Activated CD8-positive, alpha-beta memory T cell treated with anti-CD3 and anti-CD28 coated beads for 24 hours (primary cell): Measurements from ENCODE around the gene ETHE1.
A peak's percentile ranks its signal among the peaks of the same experiment; 100 is the strongest.
"Not testable (repeated sequence)": the region's sequence is repeated elsewhere in the genome, so short reads cannot be mapped to it uniquely, and the experiment has no call there.

Experiments
- DNase-seq: peaks from one replicate; pipeline ENCODE4 v3.0.0-alpha.2; 2020

The ETHE1 gene

GRCh38 chr19:43522929-43523328, 4.1 kb downstream of the ETHE1 start:
- no peak for DNase-seq

DNA sequence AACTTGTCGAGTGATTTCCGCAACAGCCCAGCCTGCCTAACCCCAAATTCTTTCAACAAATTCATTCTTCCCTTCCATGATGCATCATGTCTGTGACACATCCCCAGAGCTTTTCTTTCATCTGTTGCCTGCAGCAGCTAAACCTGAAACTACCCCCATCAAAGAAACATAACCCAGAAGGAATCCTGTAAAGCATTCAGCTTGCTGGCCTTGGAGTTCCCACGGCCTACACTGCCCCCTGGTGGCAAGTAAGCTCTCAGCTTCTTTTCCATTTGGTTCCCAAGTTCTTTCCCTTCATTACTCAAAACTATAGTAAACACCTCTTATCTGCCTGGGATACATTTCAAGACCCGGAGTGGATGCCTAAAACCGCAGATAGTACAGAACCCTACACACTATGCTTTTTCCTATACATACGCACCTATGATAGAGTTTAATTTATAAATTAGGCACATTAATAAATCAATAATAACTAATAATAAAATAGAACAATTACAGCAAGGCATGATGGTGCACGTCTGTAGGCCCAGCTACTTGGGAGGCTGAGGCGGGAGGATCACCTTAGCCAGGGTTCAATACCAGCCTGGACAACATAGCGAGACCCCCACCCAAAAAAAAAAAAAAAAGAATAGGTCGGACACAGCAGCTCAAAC, 7.4 kb downstream of the ETHE1 start:
- DNase-seq: peak; percentile 88

- no peak for DNase-seq
Observed at GRCh38 chr19:43518051-43518450, 8.9 kb downstream of the ETHE1 start.

- DNase-seq: not testable (repeated sequence)
Observed at GRCh38 chr19:43512399-43512798, 14.6 kb downstream of the ETHE1 start.

- DNase-seq: no peak
Observed at GRCh38 chr19:43511324-43511723, 15.7 kb downstream of the ETHE1 start.

DNA sequence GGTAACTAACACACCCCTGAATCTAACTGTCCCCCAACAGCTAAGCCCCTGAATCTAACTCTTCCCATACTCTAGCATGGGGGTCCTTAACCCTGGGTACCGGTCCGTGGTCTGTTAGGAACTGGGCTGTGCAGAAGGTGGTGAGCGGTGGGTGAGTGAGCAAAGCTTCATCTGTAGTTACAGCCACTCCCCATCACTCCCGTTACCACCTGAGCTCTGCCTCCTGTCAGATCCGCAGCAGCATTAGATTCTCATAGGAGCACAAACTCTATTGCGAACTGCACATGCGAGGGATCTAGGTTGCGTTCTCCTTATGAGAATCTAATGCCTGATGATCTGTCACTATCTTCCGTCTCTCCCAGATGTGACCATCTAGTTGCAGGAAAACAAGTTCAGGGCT, 16.3 kb downstream of the ETHE1 start:
- DNase-seq: no peak

GRCh38 chr19:43507880-43508279, 19.1 kb downstream of the ETHE1 start:
- DNase-seq: no peak

DNA sequence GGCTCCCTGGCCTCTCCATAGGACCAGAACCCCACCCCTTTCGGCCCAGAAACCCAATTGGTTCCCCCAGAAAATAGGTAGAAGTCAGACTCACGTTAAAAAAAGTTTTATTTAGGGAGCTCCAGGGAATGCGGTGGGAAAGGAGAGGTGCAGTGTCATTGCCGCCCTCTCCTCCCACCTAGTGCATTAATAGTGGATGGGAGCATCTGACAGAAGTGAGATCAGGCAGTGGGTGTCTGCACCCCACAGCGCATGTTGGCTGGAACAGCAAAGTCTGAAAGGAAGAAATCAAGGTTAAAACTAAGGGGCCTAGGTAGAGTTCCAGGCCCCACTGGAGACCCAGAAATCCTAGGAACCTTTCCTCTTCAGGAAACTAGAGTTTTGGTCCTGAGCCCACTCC, 20.4 kb downstream of the ETHE1 start:
- DNase-seq: no peak

DNA sequence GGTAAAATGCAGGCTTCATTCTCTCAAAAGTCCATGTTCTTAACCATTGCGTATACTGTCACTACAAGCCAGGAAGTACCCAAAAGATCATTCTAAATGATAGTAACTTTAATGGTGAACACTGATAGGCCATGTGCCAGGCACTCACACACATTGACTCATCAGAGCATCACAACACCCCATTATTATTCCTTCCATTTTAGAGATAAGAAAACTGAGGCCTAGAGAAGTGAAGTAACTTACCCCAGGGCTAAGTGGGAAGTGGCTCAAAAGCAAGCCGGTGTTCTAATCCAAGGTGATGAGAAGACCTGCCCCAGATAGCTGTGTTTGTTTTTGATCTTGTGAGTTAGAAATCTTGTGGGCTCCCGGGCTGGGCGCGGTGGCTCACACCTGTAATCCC, 21.1 kb downstream of the ETHE1 start:
- DNase-seq: no peak

GRCh38 chr19:43505186-43505456, 21.9 kb downstream of the ETHE1 start:
- no peak for DNase-seq

- DNase-seq: no peak
Observed at GRCh38 chr19:43504426-43505185, 22.4 kb downstream of the ETHE1 start, which contains the start of gene PHLDB3. Gene PHLDB3 (minus strand): TSS chr19:43504746. CDS start chr19:43504118, 628 bp downstream.

- peak; percentile 99 for DNase-seq
Observed at GRCh38 chr19:43503501-43504425, 23.2 kb downstream of the ETHE1 start.

GRCh38 chr19:43502419-43502976, 24.5 kb downstream of the ETHE1 start:
- DNase-seq: no peak

DNA sequence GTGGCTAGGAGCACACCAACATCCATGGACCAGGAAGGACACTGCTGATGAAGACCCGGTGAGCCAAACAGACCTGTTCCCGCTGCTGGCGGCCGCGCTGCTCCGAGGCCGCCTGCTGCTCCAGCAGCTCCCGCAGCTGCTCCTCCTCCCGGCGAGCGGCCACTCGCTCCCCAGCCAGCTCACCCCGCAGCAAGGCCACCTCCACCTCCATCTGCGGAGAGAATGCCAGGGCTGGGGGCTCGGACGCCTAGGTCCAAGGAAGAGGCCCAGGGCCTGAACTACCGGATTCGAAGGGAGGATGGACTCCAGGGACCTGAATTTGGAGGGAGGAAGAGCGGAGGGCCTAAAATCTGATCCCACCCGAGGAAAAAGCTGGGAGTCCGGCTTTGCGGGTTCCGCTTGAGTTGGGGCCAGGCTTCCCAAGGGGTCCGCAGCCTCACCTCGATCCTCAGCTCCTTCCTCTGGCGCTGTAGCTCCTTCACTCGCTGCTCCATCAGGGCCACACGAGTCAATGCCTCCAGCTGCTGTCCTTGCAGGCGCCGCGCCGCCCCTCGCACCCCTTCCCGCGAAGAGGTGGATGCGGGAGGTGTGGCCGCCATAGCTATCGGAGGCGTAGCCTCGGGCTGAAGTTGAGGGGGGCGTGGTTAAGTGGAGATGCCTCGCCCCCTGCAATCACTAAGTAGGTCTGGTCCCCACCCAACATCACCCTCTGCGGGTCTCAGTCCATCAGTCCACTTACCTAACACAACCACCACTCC, 25.2 kb downstream of the ETHE1 start:
- no peak for DNase-seq

- no peak for DNase-seq
Observed at GRCh38 chr19:43499042-43499441, 28.0 kb downstream of the ETHE1 start.

DNA sequence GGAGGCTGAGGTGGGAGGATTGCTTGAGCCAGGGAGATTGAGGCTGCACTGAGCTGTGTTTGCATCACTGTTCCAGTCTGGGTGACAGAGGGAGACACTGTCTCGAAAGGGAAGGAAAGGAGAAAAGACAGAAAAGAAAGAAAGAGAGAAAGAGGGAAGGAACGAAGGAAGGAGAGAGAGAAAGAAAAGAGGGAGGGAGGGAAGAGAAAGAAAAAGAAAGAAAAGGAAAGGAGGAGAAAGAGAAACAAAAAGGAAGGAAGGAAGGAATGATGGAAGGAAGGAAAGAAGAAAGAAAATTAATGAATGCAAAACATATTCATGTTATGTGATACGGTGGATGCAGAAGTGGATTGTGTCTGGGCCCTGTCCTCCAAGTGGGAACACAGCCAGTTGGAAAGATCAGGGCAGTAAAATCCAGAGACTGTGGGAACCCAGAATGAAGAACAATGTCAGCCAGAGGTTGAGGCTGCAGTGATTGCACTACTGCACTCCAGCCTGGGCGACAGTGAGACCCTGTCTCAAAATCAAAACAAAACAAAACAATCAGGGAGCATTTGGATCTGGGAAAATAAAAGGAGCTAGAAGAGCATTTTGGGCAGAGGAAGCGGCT, 28.7 kb downstream of the ETHE1 start:
- no peak for DNase-seq

DNA sequence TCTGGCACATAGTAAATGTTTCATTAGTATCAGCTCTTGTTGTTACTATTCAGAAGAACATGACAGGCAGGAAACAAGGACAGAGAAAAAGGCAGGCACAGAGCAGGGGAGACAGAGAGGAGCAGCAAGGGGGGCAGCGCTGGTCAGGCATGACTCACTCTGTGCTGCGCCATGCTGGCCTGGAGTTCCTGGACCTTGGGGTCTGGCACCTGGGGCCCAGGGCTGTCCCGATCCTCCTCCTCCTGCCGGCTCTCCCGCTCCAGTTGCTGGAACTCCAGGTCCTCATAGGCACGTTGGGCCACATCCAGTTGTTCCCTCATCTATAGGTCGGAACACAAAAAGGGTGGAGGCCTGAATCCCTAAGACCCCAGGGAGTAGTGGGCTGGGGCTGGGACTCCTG, 30.0 kb downstream of the ETHE1 start:
- DNase-seq: no peak

DNA sequence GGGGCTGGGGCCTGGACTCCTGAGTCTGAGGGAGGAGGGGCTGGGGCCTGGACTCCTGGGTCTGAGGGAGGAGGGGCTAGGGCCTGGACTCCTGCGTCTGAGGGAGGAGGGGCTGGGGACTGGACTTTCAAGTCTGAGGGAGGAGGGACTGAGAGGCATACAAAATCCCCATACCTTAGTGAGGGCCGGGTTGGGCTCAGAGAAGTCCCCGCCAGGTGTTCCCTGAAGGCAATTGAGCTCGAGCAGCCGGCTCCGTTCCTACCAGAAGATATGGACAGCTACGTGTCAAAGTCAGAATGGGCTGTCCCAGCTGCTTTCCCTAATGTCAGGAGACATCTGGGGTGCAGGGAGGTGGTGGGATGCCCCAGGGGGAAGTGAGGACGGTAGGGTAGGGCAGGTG, 31.9 kb downstream of the ETHE1 start:
- DNase-seq: no peak

DNA sequence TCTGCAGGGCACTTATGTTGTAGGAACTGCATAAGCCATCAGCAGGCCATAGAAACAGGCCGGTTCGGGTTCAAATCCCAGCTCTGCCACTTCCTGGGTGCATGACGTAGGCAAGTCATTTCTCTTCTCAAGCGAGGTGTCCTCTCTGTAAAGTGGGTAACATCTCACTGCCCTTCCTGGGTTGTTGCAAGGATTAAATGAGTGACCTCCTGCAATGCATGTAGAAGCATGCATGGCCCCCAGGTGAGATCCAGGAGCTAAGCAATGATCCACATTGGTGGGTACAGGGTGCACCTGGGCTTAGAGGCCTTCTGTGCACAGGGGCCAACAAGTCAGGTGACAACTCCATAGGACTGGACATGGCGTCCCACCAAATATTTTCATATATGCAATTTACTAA, 36.2 kb downstream of the ETHE1 start:
- no peak for DNase-seq

DNA sequence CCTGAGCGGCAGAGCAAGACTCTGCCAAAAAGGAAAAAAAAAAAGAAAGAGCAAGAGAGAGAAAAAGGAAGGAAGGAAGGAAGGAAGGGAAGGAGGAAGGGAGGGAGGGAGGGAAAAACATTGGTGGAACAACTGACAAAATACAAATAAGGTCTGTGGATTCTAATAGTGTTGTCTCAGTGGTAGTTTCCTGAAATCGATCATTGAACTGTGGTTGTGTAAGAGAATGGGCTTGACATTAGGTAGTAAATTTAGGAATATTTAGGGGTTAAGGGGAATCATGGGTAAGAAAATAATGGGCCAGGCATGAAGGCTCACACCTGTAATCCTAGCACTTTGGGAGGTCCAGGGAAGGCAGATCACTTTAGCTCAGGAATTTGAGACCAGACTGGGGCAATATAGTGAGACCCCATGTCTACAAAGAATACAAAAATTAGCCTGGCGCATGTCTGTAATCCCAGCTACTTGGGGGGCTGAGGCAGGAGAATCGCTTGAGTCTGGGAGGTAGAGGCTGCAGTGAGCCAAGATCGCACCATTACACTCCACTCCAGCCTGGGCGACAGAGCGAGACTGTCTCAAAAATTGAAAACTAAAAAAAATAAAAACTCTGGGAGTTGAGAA, 36.9 kb downstream of the ETHE1 start:
- no peak for DNase-seq

DNA sequence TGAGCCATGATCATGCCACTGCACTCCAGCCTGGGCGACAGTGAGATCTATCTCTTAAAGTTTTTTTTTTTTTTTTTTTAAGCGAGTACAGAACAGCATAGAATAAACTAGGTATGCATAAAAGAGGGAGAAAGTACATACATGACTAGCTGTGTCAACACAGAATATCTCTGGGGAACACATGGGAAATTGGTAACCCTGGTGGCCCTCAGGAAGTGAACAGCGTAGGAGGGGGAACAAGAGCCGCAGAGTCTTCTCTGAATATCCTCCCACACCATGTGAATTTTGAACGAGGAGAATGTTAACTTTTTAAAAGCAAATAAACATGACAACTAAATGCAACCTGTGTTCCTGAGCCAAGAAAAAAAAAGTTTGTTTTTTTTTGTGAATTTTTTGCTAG, 37.7 kb downstream of the ETHE1 start:
- DNase-seq: no peak

- no peak for DNase-seq
Observed at GRCh38 chr19:43488179-43488578, 38.8 kb downstream of the ETHE1 start.
